IPS DF 6.9 (cell line): ENCODE data around the gene TBX19.

Experiments
- DNase-seq: peaks from one replicate; pipeline ENCODE4 v3.0.0-alpha.2; 2013; ENCODE audit warnings: low read depth, low spot score
- H3K27ac ChIP-seq: one replicate; pipeline ENCODE4 v1.5.1; 2013; ENCODE audit warnings: low read length, control low read depth
- H3K27me3 ChIP-seq: 2 replicates; pipeline ENCODE4 v1.6.1; 2013; ENCODE audit warnings: mild to moderate bottlenecking, low read length; ENCODE audit not compliant: control insufficient read depth, insufficient read depth
- H3K36me3 ChIP-seq: 2 replicates; pipeline ENCODE4 v1.6.1; 2013; ENCODE audit warnings: low read length; ENCODE audit not compliant: control insufficient read depth, insufficient read depth
- H3K4me1 ChIP-seq: 2 replicates; pipeline ENCODE4 v1.6.1; 2013; ENCODE audit warnings: low read length; ENCODE audit not compliant: control insufficient read depth, insufficient read depth
- H3K4me3 ChIP-seq: 2 replicates; pipeline ENCODE4 v1.5.1; 2013; ENCODE audit warnings: mild to moderate bottlenecking, low read length
- H3K9me3 ChIP-seq: 2 replicates; pipeline ENCODE4 v1.6.1; 2013; ENCODE audit warnings: low read length, inconsistent platforms; ENCODE audit not compliant: control insufficient read depth, insufficient read depth
- WGBS: extraction: QIAGEN DNeasy Blood & Tissue Kit; methylation state at CpG from one replicate; pipeline ENCODE4 v1.1.7; 2013; ENCODE audit warnings: mixed read lengths, missing lambda C conversion rate; ENCODE audit not compliant: insufficient read length, insufficient coverage; 5-methylcytosine and 5-hydroxymethylcytosine counted together

The TBX19 gene

GRCh38 chr1:168297019-168297730 lies 16.5 kb downstream of the TBX19 start:
- Histone ChIP-seq H3K9me3 (no peaks in the 10 kb centered on the region), H3K27ac (no peak overlapping the region), H3K4me1 (no peaks in the 10 kb centered on the region), H3K4me3 (no peak overlapping the region), H3K27me3 (no peaks in the 10 kb centered on the region), H3K36me3 (no peaks in the 10 kb centered on the region)
- no CpG with 5 or more reads among the region's 7 CpGs for WGBS
- no peak for DNase-seq

- DNase-seq = no peak
- H3K36me3 ChIP-seq = no peaks in the 10 kb centered on the region
- no CpG with 5 or more reads among the region's 3 CpGs for WGBS
- no peak overlapping the region for H3K27ac ChIP-seq
- no peaks in the 10 kb centered on the region for H3K4me1 ChIP-seq
- H3K27me3 ChIP-seq = no peaks in the 10 kb centered on the region
- no peaks in the 10 kb centered on the region for H3K9me3 ChIP-seq
- H3K4me3 ChIP-seq = no peak overlapping the region
Observed at GRCh38 chr1:168298446-168298845, 17.8 kb downstream of the TBX19 start.

GRCh38 chr1:168300626-168301025 lies 19.9 kb downstream of the TBX19 start:
- WGBS = no CpG with 5 or more reads among the region's 2 CpGs

GRCh38 chr1:168301664-168302320 lies 21.1 kb downstream of the TBX19 start:
- Histone ChIP-seq H3K36me3 (no peaks in the 10 kb centered on the region), H3K4me3 (no peak overlapping the region), H3K4me1 (no peaks in the 10 kb centered on the region), H3K27me3 (no peaks in the 10 kb centered on the region), H3K9me3 (no peaks in the 10 kb centered on the region), H3K27ac (no peak overlapping the region)
- WGBS = no CpG with 5 or more reads among the region's 3 CpGs
- DNase-seq = no peak

More at GRCh38 chr1:168300626-168301025, 19.9 kb downstream of the TBX19 start:
- no peak for DNase-seq
- Histone ChIP-seq H3K36me3 (no peaks in the 10 kb centered on the region), H3K4me1 (no peaks in the 10 kb centered on the region), H3K4me3 (no peak overlapping the region), H3K27ac (no peak overlapping the region), H3K9me3 (no peaks in the 10 kb centered on the region), H3K27me3 (no peaks in the 10 kb centered on the region)

GRCh38 chr1:168303716-168304540 lies 23.3 kb downstream of the TBX19 start:
- no CpG with 5 or more reads among the region's 7 CpGs for WGBS
- no peak overlapping the region for H3K27ac ChIP-seq
- H3K4me1 ChIP-seq = no peaks in the 10 kb centered on the region
- H3K9me3 ChIP-seq = no peaks in the 10 kb centered on the region
- no peak overlapping the region for H3K4me3 ChIP-seq
- no peaks in the 10 kb centered on the region for H3K27me3 ChIP-seq
- H3K36me3 ChIP-seq = no peaks in the 10 kb centered on the region
- DNase-seq = no peak

- WGBS = no CpG with 5 or more reads among the region's 5 CpGs
- H3K27me3 ChIP-seq = no peaks in the 10 kb centered on the region
- no peak overlapping the region for H3K27ac ChIP-seq
- no peaks in the 10 kb centered on the region for H3K4me1 ChIP-seq
- no peaks in the 10 kb centered on the region for H3K9me3 ChIP-seq
- DNase-seq = no peak
- H3K4me3 ChIP-seq = no peak overlapping the region
- H3K36me3 ChIP-seq = no peaks in the 10 kb centered on the region
Observed at GRCh38 chr1:168304865-168305264, 24.2 kb downstream of the TBX19 start.

GRCh38 chr1:168312718-168313604 lies 32.3 kb downstream of the TBX19 start:
- Histone ChIP-seq H3K4me1 (no peaks in the 10 kb centered on the region), H3K27me3 (no peaks in the 10 kb centered on the region), H3K27ac (no peak overlapping the region), H3K36me3 (no peaks in the 10 kb centered on the region), H3K4me3 (no peak overlapping the region), H3K9me3 (no peaks in the 10 kb centered on the region)
- no peak for DNase-seq
- WGBS = no CpG with 5 or more reads among the region's 12 CpGs

GRCh38 chr1:168316142-168316541 lies 35.5 kb downstream of the TBX19 start:
- H3K27ac ChIP-seq = no peak overlapping the region
- WGBS = no CpG with 5 or more reads among the region's 1 CpG
- H3K36me3 ChIP-seq = no peaks in the 10 kb centered on the region
- H3K27me3 ChIP-seq = no peaks in the 10 kb centered on the region
- no peaks in the 10 kb centered on the region for H3K9me3 ChIP-seq
- H3K4me1 ChIP-seq = peaks cover 4% of the 10 kb centered on the region; the same call in 1 of the 2 replicates
- no peak overlapping the region for H3K4me3 ChIP-seq
- DNase-seq = no peak

GRCh38 chr1:168317309-168317708 lies 36.6 kb downstream of the TBX19 start:
- H3K4me1 ChIP-seq = peaks cover 4% of the 10 kb centered on the region; the same call in 1 of the 2 replicates
- H3K4me3 ChIP-seq = no peak overlapping the region
- no peak for DNase-seq
- no peak overlapping the region for H3K27ac ChIP-seq
- H3K9me3 ChIP-seq = no peaks in the 10 kb centered on the region
- H3K27me3 ChIP-seq = no peaks in the 10 kb centered on the region
- H3K36me3 ChIP-seq = no peaks in the 10 kb centered on the region
- WGBS = no CpG with 5 or more reads among the region's 4 CpGs

GRCh38 chr1:168319691-168320090 lies 39.0 kb downstream of the TBX19 start:
- Histone ChIP-seq H3K27ac (no peak overlapping the region), H3K36me3 (no peaks in the 10 kb centered on the region), H3K4me1 (peaks cover 4% of the 10 kb centered on the region; the same call in 1 of the 2 replicates), H3K9me3 (no peaks in the 10 kb centered on the region), H3K27me3 (no peaks in the 10 kb centered on the region), H3K4me3 (no peak overlapping the region)
- DNase-seq = no peak
- WGBS = no CpG with 5 or more reads among the region's 8 CpGs
